Fibroblast of the aortic adventitia (primary cell): Measurements from ENCODE around the gene S100PBP. TPM values are rescaled to one million over a fixed set of nuclear protein-coding genes. Genes with fewer than 3 reads are reported as not detected.
A peak's percentile ranks its signal among the peaks of the same experiment; 100 is the strongest.

Experiments
- DNase-seq: peaks from one replicate; pipeline ENCODE4 v3.0.0-alpha.2; 2010; ENCODE audit warnings: low read depth
- H3K4me3 ChIP-seq: 2 replicates; pipeline ENCODE4 v1.5.1; 2011; ENCODE audit warnings: low read depth, mild to moderate bottlenecking, control low read depth, low read length, moderate library complexity
- total RNA-seq: library from RNA; depleted of rRNA; stranded (reverse); fragments of >200 nt; gene quantifications from 2 replicates; pipeline ENCODE4 v1.2.3, GENCODE V29; 2012; ENCODE audit warnings: low replicate concordance
- TF ChIP-seq, protein P1 (sequence below): IDR thresholded peaks from 2 replicates; pipeline ENCODE4 v1.5.1; 2011; ENCODE audit warnings: mild to moderate bottlenecking, low read length, control low read depth, inconsistent platforms; ENCODE audit not compliant: insufficient read depth

S100PBP gene
- total RNA-seq, 1 donor: 42.4 TPM

DNA sequence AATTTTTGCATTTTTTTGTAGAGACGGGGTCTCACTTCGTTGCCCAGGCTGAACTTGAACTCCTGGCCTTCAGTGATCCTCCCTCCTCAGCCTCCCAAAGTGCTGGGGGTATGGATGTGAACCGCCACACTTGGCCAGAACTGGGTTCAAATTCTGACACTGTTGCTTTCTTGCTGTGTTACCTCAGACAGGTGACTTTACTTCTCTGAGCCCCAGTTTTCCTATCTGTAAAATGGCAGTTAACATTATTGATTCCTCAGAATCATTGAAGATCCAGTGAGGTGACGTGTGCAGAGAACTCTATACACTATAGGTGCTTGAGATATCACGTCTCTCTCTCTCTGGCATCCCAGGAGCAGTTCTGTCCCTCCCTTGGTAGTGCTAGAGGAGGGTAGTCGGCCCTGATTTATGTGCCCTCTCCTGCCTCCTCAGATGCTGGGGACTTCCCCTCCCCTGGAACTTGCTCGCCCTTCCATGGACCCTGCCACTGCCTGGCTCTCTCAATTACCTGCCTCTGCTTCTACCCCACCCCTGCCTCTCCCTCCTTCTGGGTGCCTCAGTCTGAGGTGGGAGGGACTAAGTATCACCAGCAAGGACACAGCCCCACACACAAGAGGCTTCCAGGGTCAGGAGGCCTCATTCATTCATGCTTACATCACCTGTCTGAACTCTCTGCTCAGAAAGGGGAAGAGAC lies 66.0 kb downstream of the S100PBP start:
- no peak for DNase-seq
- H3K4me3 ChIP-seq: no peak overlapping the region
- TF ChIP-seq, protein P1, sequence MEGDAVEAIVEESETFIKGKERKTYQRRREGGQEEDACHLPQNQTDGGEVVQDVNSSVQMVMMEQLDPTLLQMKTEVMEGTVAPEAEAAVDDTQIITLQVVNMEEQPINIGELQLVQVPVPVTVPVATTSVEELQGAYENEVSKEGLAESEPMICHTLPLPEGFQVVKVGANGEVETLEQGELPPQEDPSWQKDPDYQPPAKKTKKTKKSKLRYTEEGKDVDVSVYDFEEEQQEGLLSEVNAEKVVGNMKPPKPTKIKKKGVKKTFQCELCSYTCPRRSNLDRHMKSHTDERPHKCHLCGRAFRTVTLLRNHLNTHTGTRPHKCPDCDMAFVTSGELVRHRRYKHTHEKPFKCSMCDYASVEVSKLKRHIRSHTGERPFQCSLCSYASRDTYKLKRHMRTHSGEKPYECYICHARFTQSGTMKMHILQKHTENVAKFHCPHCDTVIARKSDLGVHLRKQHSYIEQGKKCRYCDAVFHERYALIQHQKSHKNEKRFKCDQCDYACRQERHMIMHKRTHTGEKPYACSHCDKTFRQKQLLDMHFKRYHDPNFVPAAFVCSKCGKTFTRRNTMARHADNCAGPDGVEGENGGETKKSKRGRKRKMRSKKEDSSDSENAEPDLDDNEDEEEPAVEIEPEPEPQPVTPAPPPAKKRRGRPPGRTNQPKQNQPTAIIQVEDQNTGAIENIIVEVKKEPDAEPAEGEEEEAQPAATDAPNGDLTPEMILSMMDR: no peak

DNA sequence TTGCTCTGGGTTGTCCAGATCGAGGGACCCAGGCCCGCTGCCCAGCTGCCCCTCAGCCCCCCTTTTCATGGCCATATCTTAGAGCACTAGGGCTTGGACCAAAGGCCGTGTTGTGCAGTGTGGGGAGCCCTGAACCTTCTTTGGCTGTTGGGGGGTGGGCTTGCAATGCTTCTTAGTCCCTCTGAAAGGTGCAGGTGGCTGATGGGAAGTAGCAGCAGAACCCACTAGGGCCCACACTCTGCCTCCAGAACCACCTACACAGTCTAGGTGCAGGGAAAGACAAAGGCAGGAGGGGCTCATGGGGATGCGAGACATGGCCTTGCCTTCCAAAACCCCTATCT lies 66.5 kb downstream of the S100PBP start:
- no peak overlapping the region for H3K4me3 ChIP-seq
- DNase-seq: no peak
- TF ChIP-seq, protein P1: no peak

DNA sequence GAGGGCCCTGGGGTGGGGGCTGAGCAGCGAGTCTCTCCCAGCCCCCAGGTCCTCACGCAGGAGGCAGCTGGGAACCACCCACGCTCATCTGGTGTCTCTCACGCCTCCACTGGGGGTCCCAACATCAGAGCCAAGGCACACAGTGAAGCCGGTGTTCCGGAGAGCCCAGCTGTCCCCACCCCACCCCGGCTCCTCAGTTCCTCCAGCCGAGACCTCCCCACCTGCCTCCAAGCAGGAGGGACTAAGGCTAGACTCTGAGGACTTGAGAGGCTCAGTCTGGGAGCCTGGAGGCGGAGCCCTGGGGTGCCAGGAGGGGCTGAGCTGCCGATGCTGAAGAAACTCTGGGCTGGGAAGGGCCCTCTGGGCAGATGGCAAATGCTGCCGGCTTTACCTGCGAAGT lies 67.3 kb downstream of the S100PBP start:
- TF ChIP-seq, protein P1: no peak
- DNase-seq: no peak
- no peak overlapping the region for H3K4me3 ChIP-seq

DNA sequence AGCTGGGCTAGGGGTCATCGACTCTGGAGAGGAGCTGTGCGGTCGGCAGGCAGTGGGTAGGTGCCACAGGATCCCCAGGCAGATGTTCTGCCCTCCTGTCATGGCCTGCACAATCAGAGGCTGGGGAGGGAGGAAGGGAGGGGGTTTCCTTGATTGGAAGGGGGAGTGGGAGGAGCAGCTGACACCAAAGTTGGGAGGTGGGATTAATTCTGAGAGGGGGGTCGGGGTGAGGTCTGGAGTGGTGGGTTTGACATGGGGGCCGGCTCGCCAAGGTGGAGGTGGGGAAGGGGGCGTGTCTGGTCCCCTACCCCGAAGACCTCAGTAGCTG lies 68.2 kb downstream of the S100PBP start:
- TF ChIP-seq, protein P1: no peak
- no peak for DNase-seq
- H3K4me3 ChIP-seq: no peak overlapping the region

DNA sequence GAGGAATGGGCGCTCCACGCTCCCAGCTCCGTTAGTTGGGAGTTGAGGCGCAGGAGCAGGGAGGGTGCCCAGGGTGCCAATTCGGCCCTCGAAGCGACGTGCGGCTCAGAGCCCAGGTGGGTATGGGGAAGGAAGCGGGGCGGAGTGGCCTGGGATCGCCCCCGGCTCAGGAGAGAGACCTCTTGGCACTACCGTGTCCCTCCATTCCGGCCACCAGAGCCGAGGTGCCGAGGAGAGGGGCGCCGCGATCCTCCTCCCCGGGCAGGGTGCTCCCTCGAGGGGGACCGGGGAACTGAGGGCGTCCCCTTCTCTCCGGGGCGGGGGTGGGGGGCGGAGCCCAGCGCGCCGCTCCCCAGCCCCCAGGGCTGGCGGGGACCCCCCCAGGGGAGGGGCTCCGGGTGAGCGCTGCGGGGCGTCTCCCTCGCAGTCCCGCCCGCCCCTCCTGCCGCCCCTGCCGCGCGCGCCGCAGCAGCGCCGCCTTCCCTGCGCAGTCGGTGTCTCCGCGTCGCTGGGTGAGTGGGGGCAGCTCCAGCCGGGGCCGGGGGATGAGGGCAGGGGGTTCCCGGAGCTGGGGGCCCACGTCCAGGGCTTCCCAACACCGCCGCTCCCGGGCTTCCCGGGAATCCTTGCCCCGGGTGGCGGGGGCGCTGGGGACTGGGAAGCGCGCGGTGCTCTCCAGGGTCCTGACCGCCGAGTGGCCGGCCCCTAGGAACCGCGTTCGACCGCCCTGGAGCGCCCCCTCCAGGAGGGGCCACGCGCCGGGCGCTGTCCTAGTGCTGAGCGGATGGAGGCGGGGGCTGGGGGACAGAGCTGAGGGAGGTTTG lies 68.8 kb downstream of the S100PBP start, which contains the start of gene HPCA:
Gene HPCA, plus strand, starts transcription at position 488 of the 824 bp plus-strand sequence. CDS start 2,408 bp downstream, outside the sequence.
- TF ChIP-seq, protein P1: peak; percentile 68
- peak; percentile 51 for DNase-seq
- H3K4me3 ChIP-seq: no peak within 1 kb of the TSS

DNA sequence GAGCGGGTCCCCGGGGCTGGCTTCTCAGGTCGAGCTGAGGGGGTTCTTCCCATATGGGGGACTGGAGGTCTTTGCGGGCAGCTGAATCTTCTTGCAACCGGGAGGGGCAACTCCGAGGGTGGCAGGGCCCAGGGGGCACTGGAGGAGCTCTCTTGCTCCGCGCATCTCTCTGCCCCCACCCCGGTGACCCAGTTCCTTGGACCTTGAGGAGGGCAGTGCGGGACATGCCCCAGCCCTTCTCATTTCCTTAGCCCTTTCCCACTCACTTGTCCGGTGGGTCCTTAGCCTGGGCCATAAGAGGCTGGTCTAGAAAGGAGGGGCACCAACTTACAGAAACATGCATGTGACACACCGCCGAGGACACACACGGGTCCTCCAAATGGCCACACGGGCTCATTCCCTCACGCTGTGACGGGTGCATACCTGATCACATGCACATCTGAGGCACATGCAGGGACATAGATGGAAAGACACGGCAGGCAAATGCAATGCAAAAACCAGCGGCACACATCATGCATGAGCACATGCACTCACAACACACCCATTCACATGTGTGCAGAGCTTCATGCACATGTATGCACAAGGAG lies 69.5 kb downstream of the S100PBP start:
- DNase-seq: no peak
- TF ChIP-seq, protein P1: no peak
- H3K4me3 ChIP-seq: no peak overlapping the region
